Neural progenitor cell (in vitro differentiated cells): ENCODE results near the gene LTBP1. TPM values are rescaled to one million over a fixed set of nuclear protein-coding genes. Genes with fewer than 3 reads are reported as not detected.

Experiments used
- DNase-seq: peaks from one replicate; pipeline ENCODE4 v3.0.0-alpha.2; 2016; ENCODE audit warnings: low spot score
- H2AFZ ChIP-seq: fragments of 200-600 bp; sonication (generic); replicated peaks from 2 replicates; pipeline ENCODE4 v1.6.1; 2016; ENCODE audit warnings: antibody characterized with exemption
- H3F3A ChIP-seq: fragments of 200-600 bp; sonication (generic); 2 replicates; pipeline ENCODE4 v1.6.1; 2016; ENCODE audit warnings: antibody characterized with exemption, low read depth
- H3K27ac ChIP-seq: fragments of 200-600 bp; sonication (generic); 2 replicates; pipeline ENCODE4 v1.5.1; 2016; ENCODE audit warnings: mild to moderate bottlenecking
- H3K27me3 ChIP-seq: fragments of 200-600 bp; sonication (generic); 2 replicates; pipeline ENCODE4 v1.6.1; 2016; ENCODE audit warnings: mild to moderate bottlenecking, moderate library complexity
- H3K36me3 ChIP-seq: fragments of 200-600 bp; sonication (generic); 2 replicates; pipeline ENCODE4 v1.5.1; 2016
- H3K4me1 ChIP-seq: fragments of 200-600 bp; sonication (generic); 2 replicates; pipeline ENCODE4 v1.6.1; 2016; ENCODE audit warnings: mixed run types
- H3K4me2 ChIP-seq: fragments of 200-600 bp; sonication (generic); 2 replicates; pipeline ENCODE4 v1.6.1; 2016
- H3K4me3 ChIP-seq: fragments of 200-600 bp; sonication (generic); 2 replicates; pipeline ENCODE4 v1.5.1; 2016
- H3K79me2 ChIP-seq: fragments of 200-600 bp; sonication (generic); 2 replicates; pipeline ENCODE4 v1.6.1; 2016; ENCODE audit warnings: low read depth
- H3K9ac ChIP-seq: fragments of 200-600 bp; sonication (generic); 2 replicates; pipeline ENCODE4 v1.6.1; 2016
- H3K9me3 ChIP-seq: fragments of 200-600 bp; sonication (generic); 2 replicates; pipeline ENCODE4 v1.5.1; 2016; ENCODE audit warnings: low read depth
- H4K20me1 ChIP-seq: fragments of 200-600 bp; sonication (generic); 2 replicates; pipeline ENCODE4 v1.6.1; 2016; ENCODE audit warnings: low read depth
- H3K27ac Mint-ChIP-seq: 3 replicates; pipeline ENCODE4 v1.8.0; 2021; ENCODE audit warnings: mixed read lengths
- H3K27me3 Mint-ChIP-seq: 2 replicates; pipeline ENCODE4 v1.8.0; 2022; ENCODE audit warnings: low read depth, mild to moderate bottlenecking, inconsistent platforms, moderate library complexity, mixed read lengths; ENCODE audit not compliant: insufficient read depth
- H3K36me3 Mint-ChIP-seq: 3 replicates; pipeline ENCODE4 v1.8.0; 2021; ENCODE audit warnings: mixed read lengths
- H3K4me1 Mint-ChIP-seq: 3 replicates; pipeline ENCODE4 v1.8.0; 2021; ENCODE audit warnings: mixed read lengths
- H3K4me3 Mint-ChIP-seq: 3 replicates; pipeline ENCODE4 v1.8.0; 2021; ENCODE audit warnings: mild to moderate bottlenecking, moderate library complexity, mixed read lengths
- H3K9me3 Mint-ChIP-seq: 3 replicates; pipeline ENCODE4 v1.8.0; 2020; ENCODE audit warnings: mixed read lengths
- EZH2 ChIP-seq: fragments of 200-600 bp; sonication (generic); IDR thresholded peaks from 2 replicates; pipeline ENCODE4 v1.6.1; 2017; ENCODE audit warnings: antibody characterized with exemption, mild to moderate bottlenecking, moderate library complexity
- EZH2phosphoT487 ChIP-seq: fragments of 200-600 bp; sonication (generic); IDR thresholded peaks from 2 replicates; pipeline ENCODE4 v1.6.1; 2017; ENCODE audit warnings: antibody characterized with exemption
- total RNA-seq: library from RNA; depleted of rRNA; stranded (reverse); fragments of >200 nt; gene quantifications from 2 replicates; pipeline ENCODE4 v1.2.3, GENCODE V29; 2015; ENCODE audit warnings: low replicate concordance
- TF ChIP-seq, protein P1 (sequence below): fragments of 200-600 bp; sonication (generic); IDR thresholded peaks from 2 replicates; pipeline ENCODE4 v1.5.1; 2017; ENCODE audit warnings: antibody characterized with exemption, mild to moderate bottlenecking

LTBP1 gene
- total RNA-seq, 1 donor from 2014 or later: 50.5 TPM

GRCh38 chr2:33213244-33213643 lies 266.5 kb downstream of the LTBP1 start:
- H3K4me2 ChIP-seq: no peak overlapping the region
- H3F3A ChIP-seq: no peaks in the 10 kb centered on the region
- no peaks in the 10 kb centered on the region for H3K4me1 ChIP-seq
- H3K27ac Mint-ChIP-seq: no peak overlapping the region
- H3K9me3 ChIP-seq: no peaks in the 10 kb centered on the region
- TF ChIP-seq EZH2: no peak
- TF ChIP-seq, protein P1, sequence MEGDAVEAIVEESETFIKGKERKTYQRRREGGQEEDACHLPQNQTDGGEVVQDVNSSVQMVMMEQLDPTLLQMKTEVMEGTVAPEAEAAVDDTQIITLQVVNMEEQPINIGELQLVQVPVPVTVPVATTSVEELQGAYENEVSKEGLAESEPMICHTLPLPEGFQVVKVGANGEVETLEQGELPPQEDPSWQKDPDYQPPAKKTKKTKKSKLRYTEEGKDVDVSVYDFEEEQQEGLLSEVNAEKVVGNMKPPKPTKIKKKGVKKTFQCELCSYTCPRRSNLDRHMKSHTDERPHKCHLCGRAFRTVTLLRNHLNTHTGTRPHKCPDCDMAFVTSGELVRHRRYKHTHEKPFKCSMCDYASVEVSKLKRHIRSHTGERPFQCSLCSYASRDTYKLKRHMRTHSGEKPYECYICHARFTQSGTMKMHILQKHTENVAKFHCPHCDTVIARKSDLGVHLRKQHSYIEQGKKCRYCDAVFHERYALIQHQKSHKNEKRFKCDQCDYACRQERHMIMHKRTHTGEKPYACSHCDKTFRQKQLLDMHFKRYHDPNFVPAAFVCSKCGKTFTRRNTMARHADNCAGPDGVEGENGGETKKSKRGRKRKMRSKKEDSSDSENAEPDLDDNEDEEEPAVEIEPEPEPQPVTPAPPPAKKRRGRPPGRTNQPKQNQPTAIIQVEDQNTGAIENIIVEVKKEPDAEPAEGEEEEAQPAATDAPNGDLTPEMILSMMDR: no peak
- no peak for TF ChIP-seq EZH2phosphoT487
- H3K4me3 Mint-ChIP-seq: no peak overlapping the region
- DNase-seq: no peak
- H4K20me1 ChIP-seq: no peaks in the 10 kb centered on the region
- no peaks in the 10 kb centered on the region for H3K36me3 ChIP-seq
- no peak overlapping the region for H3K4me3 ChIP-seq
- H3K79me2 ChIP-seq: no peaks in the 10 kb centered on the region
- H3K4me1 Mint-ChIP-seq: peaks cover 10% of the 10 kb centered on the region
- H3K27me3 Mint-ChIP-seq: no peaks in the 10 kb centered on the region
- no peak overlapping the region for H3K9ac ChIP-seq
- peaks cover 2% of the 10 kb centered on the region for H3K36me3 Mint-ChIP-seq
- no peak overlapping the region for H2AFZ ChIP-seq
- H3K9me3 Mint-ChIP-seq: no peaks in the 10 kb centered on the region
- H3K27ac ChIP-seq: no peak overlapping the region
- no peaks in the 10 kb centered on the region for H3K27me3 ChIP-seq

DNA sequence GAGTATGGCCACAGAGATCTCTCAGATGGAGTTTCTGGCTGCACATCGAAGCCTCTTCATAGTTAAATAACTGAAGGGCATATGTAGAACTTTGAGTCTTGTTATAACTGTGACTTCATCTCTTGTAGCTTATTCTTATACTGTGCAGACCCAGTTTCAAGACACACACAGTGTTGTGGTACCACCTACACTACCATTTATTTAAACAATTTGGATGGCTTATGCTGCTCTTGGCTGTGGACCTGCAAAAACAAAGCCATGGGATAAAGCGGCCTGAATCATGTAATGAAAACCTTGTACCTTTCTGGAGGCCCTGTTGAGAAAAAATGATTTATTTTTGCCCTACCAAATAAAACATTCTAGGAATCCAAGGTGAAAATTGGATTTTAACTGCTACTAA lies 266.9 kb downstream of the LTBP1 start:
- H3K27ac ChIP-seq: no peak overlapping the region
- no peak overlapping the region for H3K9ac ChIP-seq
- DNase-seq: no peak
- H4K20me1 ChIP-seq: no peaks in the 10 kb centered on the region
- H2AFZ ChIP-seq: no peak overlapping the region
- no peak overlapping the region for H3K4me3 ChIP-seq
- TF ChIP-seq, protein P1: no peak
- TF ChIP-seq EZH2phosphoT487 (no peak), EZH2 (no peak)
- no peak overlapping the region for H3K4me2 ChIP-seq
- no peaks in the 10 kb centered on the region for H3K27me3 ChIP-seq
- H3K9me3 ChIP-seq: no peaks in the 10 kb centered on the region
- H3K36me3 ChIP-seq: no peaks in the 10 kb centered on the region
- H3K27ac Mint-ChIP-seq: no peak overlapping the region
- H3F3A ChIP-seq: no peaks in the 10 kb centered on the region
- H3K4me1 ChIP-seq: no peaks in the 10 kb centered on the region
- H3K79me2 ChIP-seq: no peaks in the 10 kb centered on the region
- no peaks in the 10 kb centered on the region for H3K9me3 Mint-ChIP-seq
- no peak overlapping the region for H3K4me3 Mint-ChIP-seq
- no peaks in the 10 kb centered on the region for H3K27me3 Mint-ChIP-seq
- peaks cover 2% of the 10 kb centered on the region for H3K36me3 Mint-ChIP-seq
- H3K4me1 Mint-ChIP-seq: peaks cover 10% of the 10 kb centered on the region

DNA sequence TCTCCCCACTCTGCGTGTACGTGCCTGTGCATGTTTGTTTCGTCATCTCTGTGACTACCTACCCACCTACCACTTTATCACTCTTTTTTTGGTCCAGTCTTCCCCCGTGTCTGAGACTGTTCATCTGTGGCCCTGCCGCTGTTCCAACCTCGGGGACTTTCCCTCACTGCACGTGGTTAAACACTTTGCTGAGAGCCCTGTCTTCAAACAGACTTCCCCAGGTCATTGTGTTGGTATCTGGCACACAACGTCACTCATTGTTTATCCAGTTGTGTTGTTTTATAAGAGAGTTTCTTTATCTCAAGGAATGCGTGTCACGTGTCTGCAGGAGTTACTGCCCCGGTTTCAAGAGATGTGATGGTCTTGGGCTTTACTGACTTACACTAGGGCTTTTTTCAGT lies 267.7 kb downstream of the LTBP1 start:
- H3K27ac ChIP-seq: no peak overlapping the region
- no peak overlapping the region for H3K4me3 ChIP-seq
- no peak overlapping the region for H3K9ac ChIP-seq
- H3K79me2 ChIP-seq: no peaks in the 10 kb centered on the region
- TF ChIP-seq EZH2 (no peak), EZH2phosphoT487 (no peak)
- TF ChIP-seq, protein P1: no peak
- Mint-ChIP-seq H3K27ac (no peak overlapping the region), H3K4me1 (peaks cover 10% of the 10 kb centered on the region), H3K36me3 (peaks cover 2% of the 10 kb centered on the region), H3K9me3 (no peaks in the 10 kb centered on the region), H3K27me3 (no peaks in the 10 kb centered on the region), H3K4me3 (no peak overlapping the region)
- no peaks in the 10 kb centered on the region for H3K4me1 ChIP-seq
- no peaks in the 10 kb centered on the region for H3K9me3 ChIP-seq
- no peak overlapping the region for H2AFZ ChIP-seq
- H3K27me3 ChIP-seq: no peaks in the 10 kb centered on the region
- H3K4me2 ChIP-seq: no peak overlapping the region
- no peaks in the 10 kb centered on the region for H3F3A ChIP-seq
- DNase-seq: no peak
- no peaks in the 10 kb centered on the region for H3K36me3 ChIP-seq
- H4K20me1 ChIP-seq: no peaks in the 10 kb centered on the region

- Mint-ChIP-seq H3K9me3 (no peaks in the 10 kb centered on the region), H3K27me3 (no peaks in the 10 kb centered on the region), H3K36me3 (peaks cover 2% of the 10 kb centered on the region), H3K4me1 (peaks cover 10% of the 10 kb centered on the region), H3K4me3 (no peak overlapping the region), H3K27ac (no peak overlapping the region)
- Histone ChIP-seq H3K9me3 (no peaks in the 10 kb centered on the region), H2AFZ (no peak overlapping the region), H4K20me1 (no peaks in the 10 kb centered on the region), H3K36me3 (no peaks in the 10 kb centered on the region), H3K27me3 (no peaks in the 10 kb centered on the region), H3K4me1 (no peaks in the 10 kb centered on the region), H3K4me2 (no peak overlapping the region), H3K4me3 (no peak overlapping the region), H3F3A (no peaks in the 10 kb centered on the region), H3K9ac (no peak overlapping the region), H3K79me2 (no peaks in the 10 kb centered on the region), H3K27ac (no peak overlapping the region)
- DNase-seq: no peak
- no peak for TF ChIP-seq EZH2
- TF ChIP-seq, protein P1: no peak
- TF ChIP-seq EZH2phosphoT487: no peak
Measured at GRCh38 chr2:33214857-33215256, 268.1 kb downstream of the LTBP1 start.
